Nephron (organoid): Measurements from ENCODE around the gene XPO6.

Source experiments
- H3K27ac Mint-ChIP-seq, 3 experiments: 2 replicates each; pipeline ENCODE4 v1.8.0; 2020; ENCODE audit warnings: mixed read lengths in 3 of 3, mild to moderate bottlenecking in 2 of 3, moderate library complexity in 1 of 3
- H3K27me3 Mint-ChIP-seq: 2 replicates; pipeline ENCODE4 v1.8.0; 2021; ENCODE audit warnings: low read depth, mild to moderate bottlenecking, moderate library complexity, mixed read lengths
- H3K36me3 Mint-ChIP-seq: 2 replicates; pipeline ENCODE4 v1.8.0; 2020; ENCODE audit warnings: low read depth, mixed read lengths
- H3K4me1 Mint-ChIP-seq: 2 replicates; pipeline ENCODE4 v1.8.0; 2020; ENCODE audit warnings: mixed read lengths
- H3K4me3 Mint-ChIP-seq, 3 experiments: 2 replicates each; pipeline ENCODE4 v1.8.0; 2020; ENCODE audit warnings: mild to moderate bottlenecking in 3 of 3, mixed read lengths in 3 of 3, moderate library complexity in 2 of 3
- H3K9me3 Mint-ChIP-seq: 2 replicates; pipeline ENCODE4 v1.8.0; 2020; ENCODE audit warnings: mixed read lengths
- CTCF ChIP-seq, 3 experiments: fragments of 200-600 bp; sonication (generic); IDR thresholded peaks; one replicate each; pipeline ENCODE4 v1.5.0; 2021; ENCODE audit warnings: antibody characterized with exemption in 3 of 3; ENCODE audit not compliant: unreplicated experiment in 3 of 3

Gene XPO6

GRCh38 chr16:28067604-28068379 is 144.0 kb downstream of the XPO6 start:
- Mint-ChIP-seq H3K36me3 (no peaks in the 10 kb centered on the region), H3K27me3 (peaks cover 65% of the 10 kb centered on the region), H3K4me3 (peak overlapping the region in 2 of 3 experiments; percentile 1), H3K9me3 (no peaks in the 10 kb centered on the region), H3K27ac (no peak overlapping the region), H3K4me1 (peaks cover 23% of the 10 kb centered on the region)
- TF ChIP-seq CTCF (IDR thresholded peaks at IDR 0.05; ENCODE audit: unreplicated experiment in 3 of 3): no peak

GRCh38 chr16:28064706-28065249 is 147.0 kb downstream of the XPO6 start:
- H3K4me3 Mint-ChIP-seq: peak overlapping the region; percentile 32 to 80 (median 78)
- H3K36me3 Mint-ChIP-seq: no peaks in the 10 kb centered on the region
- H3K9me3 Mint-ChIP-seq: no peaks in the 10 kb centered on the region
- H3K27ac Mint-ChIP-seq: no peak overlapping the region
- TF ChIP-seq CTCF (IDR thresholded peaks at IDR 0.05; ENCODE audit: unreplicated experiment in 3 of 3): no peak
- peaks cover 78% of the 10 kb centered on the region for H3K27me3 Mint-ChIP-seq
- H3K4me1 Mint-ChIP-seq: peaks cover 29% of the 10 kb centered on the region

- no peak overlapping the region for H3K27ac Mint-ChIP-seq
- H3K4me1 Mint-ChIP-seq: peaks cover 33% of the 10 kb centered on the region
- H3K27me3 Mint-ChIP-seq: peaks cover 80% of the 10 kb centered on the region
- no peaks in the 10 kb centered on the region for H3K36me3 Mint-ChIP-seq
- H3K4me3 Mint-ChIP-seq: peak overlapping the region; percentile 14 to 29 (median 19)
- H3K9me3 Mint-ChIP-seq: no peaks in the 10 kb centered on the region
- TF ChIP-seq CTCF (IDR thresholded peaks at IDR 0.05; ENCODE audit: unreplicated experiment in 3 of 3): no peak
These were observed 147.6 kb downstream of the XPO6 start for GRCh38 chr16:28064150-28064549.

GRCh38 chr16:28063591-28064061 is 148.1 kb downstream of the XPO6 start, which contains the start of gene GSG1L:
TSS of gene GSG1L (minus strand) at chr16:28063714. CDS start at chr16:28063424, 290 bp downstream.
- peak; percentile 20 to 25 (median 25) for TF ChIP-seq CTCF (IDR thresholded peaks at IDR 0.05; ENCODE audit: unreplicated experiment in 3 of 3)
- H3K27ac Mint-ChIP-seq: no peak within 1 kb of the TSS

GRCh38 chr16:28062847-28063521 is 148.8 kb downstream of the XPO6 start:
- Mint-ChIP-seq H3K27me3 (peaks cover 84% of the 10 kb centered on the region), H3K4me1 (peaks cover 31% of the 10 kb centered on the region), H3K27ac (no peak overlapping the region), H3K9me3 (no peaks in the 10 kb centered on the region), H3K4me3 (no peak overlapping the region), H3K36me3 (no peaks in the 10 kb centered on the region)
- no peak for TF ChIP-seq CTCF (IDR thresholded peaks at IDR 0.05; ENCODE audit: unreplicated experiment in 3 of 3)

More at GRCh38 chr16:28063591-28064061, 148.1 kb downstream of the XPO6 start, which contains the start of gene GSG1L:
- Mint-ChIP-seq H3K4me1 (peaks cover 33% of the 10 kb centered on the region), H3K9me3 (no peaks in the 10 kb centered on the region), H3K4me3 (peak within 1 kb of the TSS; percentile 71 to 80 (median 79)), H3K36me3 (no peaks in the 10 kb centered on the region), H3K27me3 (peaks cover 80% of the 10 kb centered on the region)
